ENCODE measurements around the gene RPS29. TPM values are rescaled to one million over a fixed set of nuclear protein-coding genes. Genes with fewer than 3 reads are reported as not detected.

Gene RPS29
- total and polyA plus RNA-seq, 10 of the 15 experiments (the other 5 are each of a cell fraction or from before 2014, with no cell fraction given) = 2,685 to 10,815 (median 4,359) TPM

GRCh38 chr14:49620182-49621113 lies 34.3 kb upstream of the RPS29 start, which contains the start of the genes MGAT2 and RPL36AL (continued):
- TF ChIP-seq CUX1 (IDR thresholded peaks at IDR 0.05; ENCODE audit: insufficient replicate concordance, low read depth, low read length) (no peak), E2F8 (IDR thresholded peaks at IDR 0.05; ENCODE audit: low read depth, partially characterized antibody) (no peak), RB1 (IDR thresholded peaks at IDR 0.05; ENCODE audit: borderline replicate concordance) (peak; percentile 42), MLLT1 (IDR thresholded peaks at IDR 0.05) (peak; percentile 71), SP1 (IDR thresholded peaks at IDR 0.05; ENCODE audit: low read depth, low read length) (peak; percentile 93), USF2 (IDR thresholded peaks at IDR 0.05; ENCODE audit: borderline replicate concordance, low read depth, low read length) (peak; percentile 54), USF1 (IDR thresholded peaks at IDR 0.05; ENCODE audit: borderline replicate concordance, extremely low read length, insufficient read depth, low read depth, low read length) (peak; percentile 77), FOS (IDR thresholded peaks at IDR 0.05; ENCODE audit: borderline replicate concordance, extremely low read depth, insufficient read length) (peak; percentile 57), ZBTB4 (CRISPR knock-in tag; IDR thresholded peaks at IDR 0.05) (no peak), SRF (IDR thresholded peaks at IDR 0.05; ENCODE audit: low read depth in 2 of 2, low read length in 2 of 2) (0 out of 4 replicates have a peak, but pooled peaks of 1 of the 2 experiments have one; percentile 32), ZZZ3 (IDR thresholded peaks at IDR 0.05; ENCODE audit: control insufficient read depth, insufficient read length, low read depth) (no peak)

Measured in GM12878 (cell line).